A549 (cell line): ENCODE results near the gene HDGFL2. TPM values are rescaled to one million over a fixed set of nuclear protein-coding genes. Genes with fewer than 3 reads are reported as not detected.

Experiments
- ATAC-seq, 2 experiments: fragments of 200-7000 bp in 1 of 2; fragments of >200 bp in 1 of 2; cut with Nextera tagmentation in 1 of 2; cut with Tn5 transposase in 1 of 2; 3 replicates each; pipeline versions ENCODE4 v1.8.0 to v1.9.1; 2018 to 2020; ENCODE audit warnings: mild to moderate bottlenecking in 1 of 2, moderate library complexity in 1 of 2
- CTCF ChIA-PET: fragments of 300-600 bp; sonication (Branson Sonifier 250); formaldehyde crosslinking; extraction: SDS; loops from one replicate; lab custom pipeline; 2021; ENCODE audit warnings: antibody characterized with exemption, inconsistent platforms; lab: Yijun Ruan, JAX
- POLR2A ChIA-PET: fragments of 350-600 bp; formaldehyde crosslinking; extraction: SDS; loops from one replicate; lab custom pipeline; 2021; ENCODE audit warnings: antibody characterized with exemption, inconsistent platforms; lab: Yijun Ruan, JAX
- DNase-seq, 2 experiments: peaks; one replicate each; pipeline versions ENCODE4 v3.0.0 to v3.0.0-alpha.2; 2011 to 2016; ENCODE audit warnings: low read depth in 1 of 2, low spot score in 1 of 2
- FAIRE-seq: peaks from 2 replicates; lab custom pipeline; 2011; peaks lifted over from hg19 to GRCh38; lab: Jason Lieb, UNC
- H3K27ac ChIP-seq, 2 experiments: fragments of >200 bp; sonication (Bioruptor Twin); formaldehyde crosslinking; 3 replicates each; pipeline ENCODE4 v1.5.1; 2016 to 2017
- H3K4me1 ChIP-seq: fragments of >200 bp; sonication (Bioruptor Twin); formaldehyde crosslinking; 3 replicates; pipeline ENCODE4 v1.6.1; 2016
- H3K4me2 ChIP-seq: fragments of >200 bp; sonication (Bioruptor Twin); formaldehyde crosslinking; 3 replicates; pipeline ENCODE4 v1.6.1; 2016
- H3K4me3 ChIP-seq: fragments of >200 bp; sonication (Bioruptor Twin); formaldehyde crosslinking; 3 replicates; pipeline ENCODE4 v1.5.1; 2016
- H3K9me3 ChIP-seq: fragments of >200 bp; sonication (Bioruptor Twin); formaldehyde crosslinking; 3 replicates; pipeline ENCODE4 v1.6.1; 2016
- CHD4 ChIP-seq: fragments of 200-600 bp; sonication (generic); IDR thresholded peaks from 2 replicates; pipeline ENCODE4 v1.6.1; 2016; ENCODE audit warnings: antibody characterized with exemption, mild to moderate bottlenecking, borderline replicate concordance
- EHF ChIP-seq: fragments of 250-450 bp; sonication (Bioruptor Pico); IDR thresholded peaks from 2 replicates; pipeline ENCODE4 v1.5.0; 2020; ENCODE audit warnings: mild to moderate bottlenecking
- EHMT2 ChIP-seq: fragments of 200-600 bp; sonication (generic); IDR thresholded peaks from 2 replicates; pipeline ENCODE4 v1.6.1; 2016; ENCODE audit warnings: antibody characterized with exemption, low read depth, mild to moderate bottlenecking, moderate library complexity
- HOXB13 ChIP-seq: fragments of 250-450 bp; sonication (Bioruptor Pico); IDR thresholded peaks from 2 replicates; pipeline ENCODE4 v1.5.0; 2020; ENCODE audit warnings: low read depth, mild to moderate bottlenecking, moderate library complexity
- KDM1A ChIP-seq: fragments of 200-600 bp; sonication (generic); IDR thresholded peaks from 2 replicates; pipeline ENCODE4 v1.6.1; 2016; ENCODE audit warnings: low read depth, mild to moderate bottlenecking
- KDM5A ChIP-seq: fragments of 200-600 bp; sonication (generic); IDR thresholded peaks from 2 replicates; pipeline ENCODE4 v1.6.1; 2016; ENCODE audit warnings: antibody characterized with exemption, mild to moderate bottlenecking
- RAD21 ChIP-seq, 2 experiments: fragments of >200 bp in 1 of 2; sonication (Bioruptor Twin) in 1 of 2; formaldehyde crosslinking in 1 of 2; IDR thresholded peaks in 1 of 2; conservative IDR thresholded peaks in 1 of 2; 2 replicates in 1 of 2; 3 replicates in 1 of 2; pipeline ENCODE4 v1.6.1; 2012 to 2018; ENCODE audit warnings: inconsistent platforms in 1 of 2
- RARB ChIP-seq: fragments of 250-450 bp; sonication (Bioruptor Pico); IDR thresholded peaks from 2 replicates; pipeline ENCODE4 v1.8.0; 2021; ENCODE audit warnings: mild to moderate bottlenecking, moderate library complexity
- RCOR1 ChIP-seq: fragments of 150-350 bp; IDR thresholded peaks from 2 replicates; pipeline ENCODE4 v1.6.1; 2014; ENCODE audit warnings: antibody characterized with exemption, low read length, low read depth
- RFX5 ChIP-seq: fragments of 450-650 bp; IDR thresholded peaks from 2 replicates; pipeline ENCODE4 v1.7.1; 2014; ENCODE audit warnings: antibody characterized with exemption, mild to moderate bottlenecking, moderate library complexity
- SREBF2 ChIP-seq: fragments of 450-650 bp; IDR thresholded peaks from 2 replicates; pipeline ENCODE4 v1.6.1; 2014; ENCODE audit warnings: mild to moderate bottlenecking, moderate library complexity
- TFCP2L1 ChIP-seq: fragments of 250-450 bp; sonication (Bioruptor Pico); IDR thresholded peaks from 2 replicates; pipeline ENCODE4 v1.5.0; 2021; ENCODE audit warnings: mild to moderate bottlenecking
- ZFP36 ChIP-seq: fragments of 450-650 bp; IDR thresholded peaks from 2 replicates; pipeline ENCODE4 v1.6.1; 2014; ENCODE audit warnings: borderline replicate concordance; ENCODE audit not compliant: partially characterized antibody
- ZNF302 ChIP-seq: fragments of 250-450 bp; sonication (Bioruptor Pico); IDR thresholded peaks from 2 replicates; pipeline ENCODE4 v1.9.0; 2021; ENCODE audit warnings: inconsistent platforms, mild to moderate bottlenecking, moderate library complexity
- WGBS: methylation state at CpG from one replicate; pipeline ENCODE4 v1.1.6; 2017; ENCODE audit errors: missing lambda C conversion rate; 5-methylcytosine and 5-hydroxymethylcytosine counted together
- polyA plus RNA-seq, 4 experiments: library from polyadenylated mRNA; depleted of rRNA in 3 of 4; stranded (reverse); fragments of >200 nt; fragmentation: RNase III in 1 of 4; extraction: RNeasy Plus Mini Kit Qiagen cat#74134 plus additional on column Dnase treatment in 1 of 4; gene quantifications; 2 replicates in 3 of 4; 3 replicates in 1 of 4; pipeline ENCODE4 v1.2.3, GENCODE V29; 2011 to 2017
- TF ChIP-seq, protein P1 (sequence below): fragments of 450-650 bp; IDR thresholded peaks from 2 replicates; pipeline ENCODE4 v1.6.1; 2014; ENCODE audit warnings: antibody characterized with exemption
- TF ChIP-seq, protein P2 (sequence below): fragments of 250-450 bp; sonication (Bioruptor Pico); IDR thresholded peaks from 2 replicates; pipeline ENCODE4 v1.5.0; 2020; ENCODE audit warnings: low read depth, mild to moderate bottlenecking, moderate library complexity
- TF ChIP-seq, protein P3 (sequence below): fragments of >200 bp; sonication (Bioruptor Twin); formaldehyde crosslinking; IDR thresholded peaks from 3 replicates; pipeline ENCODE4 v1.6.1; 2016

The HDGFL2 gene
- polyA plus RNA-seq, 2 of the 4 experiments (the other 2 are of a cell fraction) = 10.8 to 34.3 TPM

DNA sequence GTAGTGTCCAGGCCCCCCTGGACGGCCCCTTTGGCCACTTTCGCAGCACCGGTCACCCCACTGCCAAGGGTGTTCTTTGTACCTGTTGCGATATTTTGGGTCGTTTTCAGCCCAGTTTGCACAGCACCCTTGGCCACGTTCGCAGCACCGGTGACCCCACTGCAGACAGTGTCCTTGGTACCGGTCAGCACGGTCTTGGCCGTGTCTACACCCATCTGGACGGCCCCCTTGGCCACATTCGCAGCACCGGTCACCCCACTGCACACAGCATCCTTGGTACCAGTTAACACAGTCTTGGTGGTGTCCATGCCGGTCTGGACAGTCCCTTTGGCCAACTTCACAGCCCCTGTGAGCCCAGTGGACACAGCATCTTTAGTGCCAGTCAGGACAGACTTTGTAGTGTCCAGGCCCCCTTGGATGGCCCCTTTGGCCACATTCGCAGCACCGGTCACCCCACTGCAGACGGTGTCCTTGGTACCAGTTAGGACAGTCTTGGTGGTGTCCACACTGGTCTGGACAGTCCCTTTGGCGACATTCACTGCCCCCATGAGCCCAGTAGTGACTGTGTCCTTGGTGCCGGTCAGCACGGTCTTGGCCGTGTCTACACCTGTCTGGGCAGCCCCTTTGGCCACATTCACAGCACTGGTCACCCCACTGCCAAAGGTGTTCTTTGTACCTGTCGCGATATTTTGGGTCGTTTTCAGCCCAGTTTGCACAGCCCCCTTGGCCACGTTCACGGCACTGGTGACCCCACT is 39.4 kb downstream of the HDGFL2 start:
- POLR2A ChIA-PET = no interaction called here
- ATAC-seq (peak in 1 of 2 experiments; percentile 29; a peak in 3 of 6 replicates), DNase-seq (no peak), FAIRE-seq (no peak)
- Histone ChIP-seq H3K4me1 (peaks cover 2% of the 10 kb centered on the region; the same call in 2 of the 3 replicates), H3K27ac (no peak overlapping the region), H3K4me2 (no peak overlapping the region), H3K9me3 (no peaks in the 10 kb centered on the region), H3K4me3 (no peak overlapping the region)
- no peak for TF ChIP-seq HOXB13
- no peak for TF ChIP-seq KDM5A
- TF ChIP-seq, protein P1, sequence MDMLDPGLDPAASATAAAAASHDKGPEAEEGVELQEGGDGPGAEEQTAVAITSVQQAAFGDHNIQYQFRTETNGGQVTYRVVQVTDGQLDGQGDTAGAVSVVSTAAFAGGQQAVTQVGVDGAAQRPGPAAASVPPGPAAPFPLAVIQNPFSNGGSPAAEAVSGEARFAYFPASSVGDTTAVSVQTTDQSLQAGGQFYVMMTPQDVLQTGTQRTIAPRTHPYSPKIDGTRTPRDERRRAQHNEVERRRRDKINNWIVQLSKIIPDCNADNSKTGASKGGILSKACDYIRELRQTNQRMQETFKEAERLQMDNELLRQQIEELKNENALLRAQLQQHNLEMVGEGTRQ = no peak
- CTCF ChIA-PET = no interaction called here
- WGBS = 64% methylated on average over 18 of the region's 27 CpGs

DNA sequence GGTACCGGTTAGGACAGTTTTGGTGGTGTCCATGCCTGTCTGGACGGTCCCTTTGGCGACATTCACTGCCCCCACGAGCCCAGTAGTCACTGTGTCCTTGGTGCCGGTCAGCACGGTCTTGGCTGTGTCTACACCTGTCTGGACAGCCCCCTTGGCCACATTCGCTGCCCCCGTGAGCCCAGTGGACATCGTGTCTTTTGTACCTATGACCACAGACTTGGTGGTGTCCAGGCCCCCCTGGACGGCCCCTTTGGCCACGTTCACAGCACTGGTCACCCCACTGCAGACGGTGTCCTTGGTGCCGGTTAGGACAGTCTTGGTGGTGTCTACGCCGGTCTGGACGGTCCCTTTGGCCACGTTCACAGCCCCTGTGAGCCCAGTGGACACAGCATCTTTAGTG is 40.0 kb downstream of the HDGFL2 start:
- no peak overlapping the region for H3K4me2 ChIP-seq
- FAIRE-seq (no peak), DNase-seq (no peak), ATAC-seq (no peak)
- 55% methylated on average over 16 of the region's 17 CpGs for WGBS
- H3K4me3 ChIP-seq = no peak overlapping the region
- H3K27ac ChIP-seq = no peak overlapping the region
- H3K4me1 ChIP-seq = peaks cover 8% of the 10 kb centered on the region
- ChIA-PET CTCF (no interaction called here), POLR2A (no interaction called here)
- H3K9me3 ChIP-seq = no peaks in the 10 kb centered on the region
- no peak for TF ChIP-seq EHMT2
- TF ChIP-seq RARB (CRISPR knock-in tag) = no peak
- no peak for TF ChIP-seq RCOR1
- no peak for TF ChIP-seq CHD4
- TF ChIP-seq, protein P2, sequence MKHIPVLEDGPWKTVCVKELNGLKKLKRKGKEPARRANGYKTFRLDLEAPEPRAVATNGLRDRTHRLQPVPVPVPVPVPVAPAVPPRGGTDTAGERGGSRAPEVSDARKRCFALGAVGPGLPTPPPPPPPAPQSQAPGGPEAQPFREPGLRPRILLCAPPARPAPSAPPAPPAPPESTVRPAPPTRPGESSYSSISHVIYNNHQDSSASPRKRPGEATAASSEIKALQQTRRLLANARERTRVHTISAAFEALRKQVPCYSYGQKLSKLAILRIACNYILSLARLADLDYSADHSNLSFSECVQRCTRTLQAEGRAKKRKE (CRISPR knock-in tag) = no peak

- Histone ChIP-seq H3K9me3 (no peaks in the 10 kb centered on the region), H3K4me1 (peaks cover 10% of the 10 kb centered on the region), H3K4me3 (no peak overlapping the region), H3K4me2 (no peak overlapping the region), H3K27ac (no peak overlapping the region)
- WGBS = 100% methylated on average over 3 of the region's 17 CpGs
- POLR2A ChIA-PET = no interaction called here
- TF ChIP-seq, protein P3, sequence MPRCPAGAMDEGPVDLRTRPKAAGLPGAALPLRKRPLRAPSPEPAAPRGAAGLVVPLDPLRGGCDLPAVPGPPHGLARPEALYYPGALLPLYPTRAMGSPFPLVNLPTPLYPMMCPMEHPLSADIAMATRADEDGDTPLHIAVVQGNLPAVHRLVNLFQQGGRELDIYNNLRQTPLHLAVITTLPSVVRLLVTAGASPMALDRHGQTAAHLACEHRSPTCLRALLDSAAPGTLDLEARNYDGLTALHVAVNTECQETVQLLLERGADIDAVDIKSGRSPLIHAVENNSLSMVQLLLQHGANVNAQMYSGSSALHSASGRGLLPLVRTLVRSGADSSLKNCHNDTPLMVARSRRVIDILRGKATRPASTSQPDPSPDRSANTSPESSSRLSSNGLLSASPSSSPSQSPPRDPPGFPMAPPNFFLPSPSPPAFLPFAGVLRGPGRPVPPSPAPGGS = no peak
- no peak for TF ChIP-seq KDM1A
- TF ChIP-seq EHF (CRISPR knock-in tag) = no peak
- TF ChIP-seq ZNF302 = no peak
- TF ChIP-seq TFCP2L1 (CRISPR knock-in tag) = no peak
- TF ChIP-seq ZFP36 = no peak
- no peak for TF ChIP-seq RAD21 (conservative IDR thresholded peaks at IDR 0.05 in 1 of 2, IDR thresholded peaks at IDR 0.05 in 1 of 2)
- no peak for TF ChIP-seq SREBF2
- TF ChIP-seq EHMT2 = no peak
- no peak for TF ChIP-seq CHD4
- no peak for TF ChIP-seq RFX5
- DNase-seq (no peak), FAIRE-seq (no peak), ATAC-seq (no peak)
- CTCF ChIA-PET = interaction anchor here (1.4 to 1.6 kb wide), 2 partner anchors 10 to 12 kb away, joined by 7 to 9 read pairs; no protein-coding TSS in a partner anchor
Observed at GRCh38 chr19:4513248-4513647, 41.2 kb downstream of the HDGFL2 start.
